Natural killer cell (primary cell): Measurements from ENCODE around the gene COL5A1. TPM values are rescaled to one million over a fixed set of nuclear protein-coding genes. Genes with fewer than 3 reads are reported as not detected.

Experiments used
- ATAC-seq, 3 donors: fragments of 150-1000 bp in 2 of 3; fragments of 200-7000 bp in 1 of 3; cut with Tn5 transposase; 1 replicate in 1 of 3; 2 replicates in 2 of 3; pipeline ENCODE4 v1.10.0; 2021; ENCODE audit warnings: mild to moderate bottlenecking in 2 of 3, moderate library complexity in 2 of 3
- DNase-seq, 2 donors: peaks; one replicate each; pipeline versions ENCODE4 v3.0.0 to v3.0.0-alpha.2; 2013 to 2021; ENCODE audit warnings: mixed read lengths in 1 of 2
- H3K27ac ChIP-seq: one replicate; pipeline ENCODE4 v1.5.1; 2013; ENCODE audit warnings: mild to moderate bottlenecking, low read length
- H3K27me3 ChIP-seq: one replicate; pipeline ENCODE4 v1.6.1; 2013; ENCODE audit warnings: low read length; ENCODE audit not compliant: control insufficient read depth, insufficient read depth
- H3K36me3 ChIP-seq: one replicate; pipeline ENCODE4 v1.6.1; 2013; ENCODE audit warnings: low read length; ENCODE audit not compliant: control insufficient read depth, insufficient read depth
- H3K4me1 ChIP-seq: one replicate; pipeline ENCODE4 v1.6.1; 2013; ENCODE audit warnings: low read length; ENCODE audit not compliant: control insufficient read depth, insufficient read depth
- H3K4me3 ChIP-seq: one replicate; pipeline ENCODE4 v1.5.1; 2013; ENCODE audit warnings: low read length
- H3K9me3 ChIP-seq: one replicate; pipeline ENCODE4 v1.6.1; 2013; ENCODE audit warnings: low read length; ENCODE audit not compliant: control insufficient read depth, insufficient read depth
- H3K27ac Mint-ChIP-seq, 2 donors: one replicate each; pipeline ENCODE4 v1.8.0; 2022; ENCODE audit warnings: mild to moderate bottlenecking in 2 of 2, mixed read lengths in 2 of 2, moderate library complexity in 1 of 2
- H3K27me3 Mint-ChIP-seq, 2 donors: one replicate each; pipeline ENCODE4 v1.8.0; 2022; ENCODE audit warnings: low read depth in 2 of 2, mixed read lengths in 2 of 2
- H3K36me3 Mint-ChIP-seq: one replicate; pipeline ENCODE4 v1.8.0; 2022; ENCODE audit warnings: mixed read lengths
- H3K4me1 Mint-ChIP-seq, 2 donors: one replicate each; pipeline ENCODE4 v1.8.0; 2022; ENCODE audit warnings: mixed read lengths in 2 of 2
- H3K4me3 Mint-ChIP-seq: one replicate; pipeline ENCODE4 v1.8.0; 2022; ENCODE audit warnings: mild to moderate bottlenecking, moderate library complexity, mixed read lengths
- H3K9me3 Mint-ChIP-seq, 2 donors: one replicate each; pipeline ENCODE4 v1.8.0; 2022; ENCODE audit warnings: mixed read lengths in 2 of 2
- CTCF ChIP-seq: fragments of 200-600 bp; IDR thresholded peaks from one replicate; pipeline ENCODE4 v1.8.0; 2022; ENCODE audit warnings: antibody characterized with exemption
- WGBS: methylation state at CpG from one replicate; pipeline ENCODE4 v1.1.7; 2013; ENCODE audit warnings: missing lambda C conversion rate; ENCODE audit not compliant: insufficient coverage; 5-methylcytosine and 5-hydroxymethylcytosine counted together
- intact Hi-C: fragments of 100-400 bp; cut with micrococcal nuclease; formaldehyde crosslinking; loops from one replicate; pipeline ENCODE4 v1.14.2; 2022
- total RNA-seq, 4 donors: library from RNA; stranded (reverse); fragments of 120-200 nt in 1 of 4; gene quantifications; one replicate each; pipeline versions ENCODE4 v1.2.3 to v1.2.4, GENCODE V29; 2013 to 2022

Gene COL5A1
- total RNA-seq, 3 donors from 2014 or later (not counting 1 experiment from before 2014, with no cell fraction given) = 0.11 to 0.28 (median 0.23) TPM

- H3K4me1 Mint-ChIP-seq = no peaks in the 10 kb centered on the region
- Histone ChIP-seq H3K27ac (no peak overlapping the region), H3K9me3 (no peaks in the 10 kb centered on the region), H3K27me3 (no peaks in the 10 kb centered on the region), H3K4me1 (no peaks in the 10 kb centered on the region), H3K36me3 (no peaks in the 10 kb centered on the region), H3K4me3 (no peak overlapping the region)
- WGBS = 93% methylated on average over 5 of the region's 6 CpGs
- intact Hi-C loops = no loop called here
- H3K27me3 Mint-ChIP-seq = no peaks in the 10 kb centered on the region
- DNase-seq = no peak
- ATAC-seq = no peak
- no peak for TF ChIP-seq CTCF
- no peaks in the 10 kb centered on the region for H3K9me3 Mint-ChIP-seq
- no peak overlapping the region for H3K4me3 Mint-ChIP-seq
- H3K36me3 Mint-ChIP-seq = no peaks in the 10 kb centered on the region
- H3K27ac Mint-ChIP-seq = no peak overlapping the region
Measured at GRCh38 chr9:134600371-134600770, 41.2 kb upstream of the COL5A1 start.

- Histone ChIP-seq H3K27ac (no peak overlapping the region), H3K27me3 (no peaks in the 10 kb centered on the region), H3K36me3 (no peaks in the 10 kb centered on the region), H3K4me1 (no peaks in the 10 kb centered on the region), H3K9me3 (no peaks in the 10 kb centered on the region), H3K4me3 (no peak overlapping the region)
- intact Hi-C loops = no loop called here
- TF ChIP-seq CTCF = no peak
- H3K27ac Mint-ChIP-seq = no peak overlapping the region
- H3K27me3 Mint-ChIP-seq = no peaks in the 10 kb centered on the region
- no peak overlapping the region for H3K4me3 Mint-ChIP-seq
- H3K36me3 Mint-ChIP-seq = no peaks in the 10 kb centered on the region
- 82% methylated on average over 10 of the region's 10 CpGs for WGBS
- no peak for DNase-seq
- H3K9me3 Mint-ChIP-seq = no peaks in the 10 kb centered on the region
- no peak for ATAC-seq
- H3K4me1 Mint-ChIP-seq = no peaks in the 10 kb centered on the region
Measured at GRCh38 chr9:134600836-134601638, 40.6 kb upstream of the COL5A1 start.

DNA sequence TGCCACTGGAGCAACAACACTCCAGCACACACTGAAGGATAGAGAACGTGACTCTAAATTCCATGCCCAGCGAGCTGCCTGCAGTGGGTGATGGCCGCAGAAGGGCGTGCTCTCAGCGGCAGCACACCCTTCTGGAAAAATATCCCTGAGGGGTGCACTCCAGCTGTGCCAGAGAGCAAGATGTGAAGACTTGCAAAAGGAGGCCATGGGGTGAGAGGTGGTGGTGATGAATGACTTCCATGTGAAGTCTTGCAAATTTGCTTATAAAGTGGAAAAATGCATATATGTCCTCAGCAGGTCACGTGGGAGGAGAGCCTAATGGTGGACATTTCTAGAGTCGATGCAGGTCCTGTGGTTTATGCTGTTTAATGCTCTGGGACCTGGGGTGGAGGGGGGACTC is 39.8 kb upstream of the COL5A1 start:
- Mint-ChIP-seq H3K36me3 (no peaks in the 10 kb centered on the region), H3K27ac (no peak overlapping the region), H3K4me1 (no peaks in the 10 kb centered on the region), H3K9me3 (no peaks in the 10 kb centered on the region), H3K27me3 (no peaks in the 10 kb centered on the region), H3K4me3 (no peak overlapping the region)
- Histone ChIP-seq H3K4me3 (no peak overlapping the region), H3K27ac (no peak overlapping the region), H3K36me3 (no peaks in the 10 kb centered on the region), H3K9me3 (no peaks in the 10 kb centered on the region), H3K4me1 (no peaks in the 10 kb centered on the region), H3K27me3 (no peaks in the 10 kb centered on the region)
- intact Hi-C loops = no loop called here
- ATAC-seq = no peak
- DNase-seq = no peak
- 93% methylated on average over 7 of the region's 7 CpGs for WGBS
- no peak for TF ChIP-seq CTCF
